ENCODE measurements around the gene PPIF. TPM values are rescaled to one million over a fixed set of nuclear protein-coding genes. Genes with fewer than 3 reads are reported as not detected.

Gene PPIF
- total RNA-seq, 2 experiments from 2014 or later, result 55.7 to 121 TPM

DNA sequence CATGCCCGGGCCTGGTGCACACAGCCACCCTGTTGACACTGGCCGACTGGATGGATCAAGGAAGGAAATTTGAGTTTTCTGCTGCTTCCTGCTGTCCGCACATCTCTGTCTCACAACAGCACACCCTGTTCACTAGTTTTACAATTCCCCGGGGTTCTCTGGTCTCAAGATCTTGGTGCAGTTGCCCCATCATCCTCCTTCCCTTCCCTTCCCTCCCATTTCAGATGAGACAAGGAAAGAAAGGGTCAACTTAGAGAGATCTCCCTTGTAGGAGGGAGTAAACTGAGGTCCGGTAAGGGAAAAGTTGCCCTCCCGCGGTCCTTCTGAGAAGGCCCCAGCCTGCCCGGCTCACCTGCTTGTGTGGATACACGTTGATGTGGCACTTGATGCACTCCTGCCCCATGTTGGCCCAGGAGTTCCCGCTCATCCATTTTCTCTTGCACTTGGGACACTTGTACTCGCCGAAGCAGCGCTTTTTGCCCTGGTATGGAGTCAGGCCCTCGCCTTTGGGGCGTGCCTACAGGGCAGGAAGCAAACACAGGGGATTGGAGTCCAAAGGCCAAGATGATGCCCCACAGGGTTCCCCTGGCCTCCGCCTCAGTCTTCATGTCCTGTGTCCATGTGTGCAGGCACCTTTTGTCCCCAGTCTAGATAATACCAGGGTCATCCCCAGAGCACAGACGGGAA lies 46.8 kb downstream of the PPIF start:
- intact Hi-C loops (cut with micrococcal nuclease; ENCODE audit: unreplicated experiment), result no loop called here
- Histone ChIP-seq H3K4me1 (ENCODE audit: insufficient read depth, low read length, poor library complexity, severe bottlenecking) (no peaks in the 10 kb centered on the region), H3K36me3 (ENCODE audit: insufficient read depth, low read length) (no peaks in the 10 kb centered on the region), H4K20me1 (ENCODE audit: insufficient read depth, low read length) (no peaks in the 10 kb centered on the region), H3K27ac (ENCODE audit: low read depth, low read length, poor library complexity, severe bottlenecking) (no peak overlapping the region), H2AFZ (ENCODE audit: low read length) (no peak overlapping the region), H3K4me2 (ENCODE audit: low read length) (no peak overlapping the region), H3K4me3 (ENCODE audit: low read depth, low read length, poor library complexity, severe bottlenecking) (no peak overlapping the region), H3K9me3 (ENCODE audit: low read length) (no peaks in the 10 kb centered on the region), H3K9me2 (ENCODE audit: insufficient read depth, low read length) (no peaks in the 10 kb centered on the region), H3K79me2 (ENCODE audit: insufficient read depth, low read depth, low read length) (no peaks in the 10 kb centered on the region)
- CTCF ChIA-PET (ENCODE audit: unreplicated experiment), result no interaction called here
- POLR2A ChIA-PET, result interaction anchor here (0.8 kb wide), 1 partner anchor 62 kb away, joined by 6 read pairs; no protein-coding TSS in a partner anchor
- no TSS peak for BruUV-seq (replicated peaks)
- no peak for TF ChIP-seq CTCF (conservative IDR thresholded peaks at IDR 0.05; ENCODE audit: low read length)
- no peak for TF ChIP-seq EZH2phosphoT487 (IDR thresholded peaks at IDR 0.05; ENCODE audit: borderline replicate concordance, low read depth, low read length)
- no peak for DNase-seq (ENCODE audit: low spot score)

GRCh38 chr10:79394664-79395063 lies 47.4 kb downstream of the PPIF start:
- no peak overlapping the region for H2AFZ ChIP-seq (ENCODE audit: low read length)
- no peaks in the 10 kb centered on the region for H4K20me1 ChIP-seq (ENCODE audit: insufficient read depth, low read length)

More at GRCh38 chr10:79394664-79395063, 47.4 kb downstream of the PPIF start:
- BruUV-seq (replicated peaks), result no TSS peak
- Histone ChIP-seq H3K4me2 (ENCODE audit: low read length) (no peak overlapping the region), H3K36me3 (ENCODE audit: insufficient read depth, low read length) (no peaks in the 10 kb centered on the region), H3K27ac (ENCODE audit: low read depth, low read length, poor library complexity, severe bottlenecking) (no peak overlapping the region), H3K9me2 (ENCODE audit: insufficient read depth, low read length) (no peaks in the 10 kb centered on the region), H3K4me1 (ENCODE audit: insufficient read depth, low read length, poor library complexity, severe bottlenecking) (no peaks in the 10 kb centered on the region), H3K79me2 (ENCODE audit: insufficient read depth, low read depth, low read length) (no peaks in the 10 kb centered on the region), H3K4me3 (ENCODE audit: low read depth, low read length, poor library complexity, severe bottlenecking) (no peak overlapping the region), H3K9me3 (ENCODE audit: low read length) (no peaks in the 10 kb centered on the region)
- no peak for TF ChIP-seq EZH2phosphoT487 (IDR thresholded peaks at IDR 0.05; ENCODE audit: borderline replicate concordance, low read depth, low read length)
- TF ChIP-seq CTCF (conservative IDR thresholded peaks at IDR 0.05; ENCODE audit: low read length), result no peak
- intact Hi-C loops (cut with micrococcal nuclease; ENCODE audit: unreplicated experiment), result no loop called here
- CTCF ChIA-PET (ENCODE audit: unreplicated experiment), result no interaction called here
- POLR2A ChIA-PET, result no interaction called here
- no peak for DNase-seq (ENCODE audit: low spot score)
